Stomach (tissue), 9 donors: Measurements from ENCODE around the gene RREB1. TPM values are rescaled to one million over a fixed set of nuclear protein-coding genes. Genes with fewer than 3 reads are reported as not detected.

ENCODE experiments used
- DNase-seq, 2 donors: peaks; one replicate each; pipeline versions ENCODE4 v3.0.0 to v3.0.0-alpha.2; 2013 to 2019
- H3K27ac ChIP-seq, 5 donors: fragments of 200-600 bp in 4 of 5; sonication (generic) in 4 of 5; one replicate each; pipeline ENCODE4 v1.5.1; 2013 to 2019; ENCODE audit warnings: mild to moderate bottlenecking in 1 of 5, moderate library complexity in 1 of 5
- H3K27me3 ChIP-seq, 3 donors: fragments of 200-600 bp; sonication (generic); one replicate each; pipeline ENCODE4 v1.5.1; 2017 to 2019; ENCODE audit warnings: mixed run types in 1 of 3
- H3K36me3 ChIP-seq, 4 donors: fragments of 200-600 bp; sonication (generic); 1 replicate in 3 of 4; 2 replicates in 1 of 4; pipeline ENCODE4 v1.5.1; 2016 to 2019
- H3K4me1 ChIP-seq, 4 donors: fragments of 200-600 bp; sonication (generic); one replicate each; pipeline ENCODE4 v1.5.1; 2016 to 2019
- H3K4me3 ChIP-seq, 4 donors: fragments of 200-600 bp; sonication (generic) in 3 of 4; one replicate each; pipeline ENCODE4 v1.5.1; 2016 to 2019; ENCODE audit warnings: mild to moderate bottlenecking in 1 of 4
- H3K9me3 ChIP-seq, 4 donors: fragments of 200-600 bp; sonication (generic); one replicate each; pipeline ENCODE4 v1.5.1; 2016 to 2019
- CTCF ChIP-seq, 7 experiments: fragments of 450-650 bp in 4 of 7; fragments of 200-600 bp in 3 of 7; sonication (generic) in 3 of 7; IDR thresholded peaks; one replicate each; pipeline ENCODE4 v1.5.1; 2016 to 2019; ENCODE audit warnings: antibody characterized with exemption in 7 of 7, control low read depth in 2 of 7, mild to moderate bottlenecking in 1 of 7
- EP300 ChIP-seq: sonication (generic); formaldehyde crosslinking; IDR thresholded peaks from one replicate; pipeline ENCODE4 v1.6.1; 2017; ENCODE audit warnings: antibody characterized with exemption
- POLR2A ChIP-seq, 4 donors: fragments of 450-650 bp; IDR thresholded peaks; one replicate each; pipeline ENCODE4 v1.6.1; 2016; ENCODE audit warnings: antibody characterized with exemption in 4 of 4, control low read depth in 2 of 4, mild to moderate bottlenecking in 1 of 4, moderate library complexity in 1 of 4
- POLR2AphosphoS5 ChIP-seq, 3 donors: sonication (generic); formaldehyde crosslinking; IDR thresholded peaks; one replicate each; pipeline ENCODE4 v1.6.1; 2016; ENCODE audit warnings: antibody characterized with exemption in 3 of 3
- WGBS, 5 donors: extraction: QIAGEN DNeasy Blood & Tissue Kit in 3 of 5; methylation state at CpG; one replicate each; pipeline versions ENCODE4 v1.1.5 to v1.1.7; 2013 to 2018; 5-methylcytosine and 5-hydroxymethylcytosine counted together
- intact Hi-C: fragments of 100-400 bp; cut with DNase I; formaldehyde crosslinking; loops from one replicate; pipeline ENCODE4 v1.15.1; 2023; ENCODE audit warnings: low total_unique reads
- polyA plus RNA-seq, 3 donors: library from polyadenylated mRNA; stranded (reverse); fragments of 200-250 nt; gene quantifications; one replicate each; pipeline ENCODE4 v1.2.3, GENCODE V29; 2013
- total RNA-seq, 5 donors: library from RNA; depleted of rRNA; stranded (reverse); fragments of >200 nt; gene quantifications; one replicate each; pipeline versions ENCODE4 v1.1.0 to v1.2.3, GENCODE V29; 2014 to 2016
- donor health status: healthy with polysubstance abuse.
- donor health status: Bipolar disorder and iron deficiency.
- donor health status: healthy.

Gene RREB1
- total and polyA plus RNA-seq, 8 donors = 4.0 to 125 (median 45.3) TPM

GRCh38 chr6:7176208-7176607 is 68.4 kb downstream of the RREB1 start:
- 78 to 91% (median 87%) methylated on average over 5 of the region's 5 CpGs for WGBS, 5 donors
- intact Hi-C loops = no loop called here

DNA sequence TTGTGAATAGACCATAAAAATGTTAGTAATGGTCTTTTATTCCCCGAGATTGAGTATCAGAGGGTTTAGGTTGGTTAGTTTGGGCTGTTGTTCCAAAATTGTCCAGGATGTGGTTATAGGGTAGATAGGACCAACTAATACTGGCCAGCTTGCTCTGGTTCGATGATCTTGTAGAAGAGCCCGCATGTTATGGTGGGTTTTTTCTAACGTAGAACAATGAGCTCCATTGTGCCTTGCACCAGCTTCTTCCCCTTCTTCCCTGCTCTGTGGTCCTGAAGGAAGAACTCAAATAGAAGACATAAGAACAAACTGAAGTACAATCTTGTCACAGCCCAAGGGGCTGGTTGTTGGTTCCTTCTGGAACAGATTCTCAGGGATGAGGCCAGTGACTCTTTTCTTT is 70.5 kb downstream of the RREB1 start:
- H3K36me3 ChIP-seq = peaks cover 14 to 62% (median 60%) of the 10 kb centered on the region in 4 donors

More at GRCh38 chr6:7176208-7176607, 68.4 kb downstream of the RREB1 start:
- peaks cover 15 to 58% (median 37%) of the 10 kb centered on the region in 4 donors for H3K4me1 ChIP-seq
- no peaks in the 10 kb centered on the region for H3K27me3 ChIP-seq
- no peak for DNase-seq
- H3K27ac ChIP-seq = peak overlapping the region in 1 of 5 donors; percentile 63
- TF ChIP-seq POLR2AphosphoS5 (IDR thresholded peaks at IDR 0.05) (no peak), EP300 (no peak), CTCF (IDR thresholded peaks at IDR 0.05) (no peak), POLR2A (IDR thresholded peaks at IDR 0.05) (no peak)
- H3K9me3 ChIP-seq = no peaks in the 10 kb centered on the region
- peaks cover under 1 to 44% (median 40%) of the 10 kb centered on the region in 4 donors for H3K36me3 ChIP-seq
- no peak overlapping the region for H3K4me3 ChIP-seq

GRCh38 chr6:7180751-7181150 is 73.0 kb downstream of the RREB1 start:
- no peaks in the 10 kb centered on the region for H3K27me3 ChIP-seq
- 90 to 94% (median 93%) methylated on average over 4 of the region's 4 CpGs for WGBS, 5 donors
- no peak overlapping the region for H3K27ac ChIP-seq
- DNase-seq = no peak
- H3K4me3 ChIP-seq = no peak overlapping the region
- H3K9me3 ChIP-seq = no peaks in the 10 kb centered on the region
- peaks cover 0 to 33% (median 19%) of the 10 kb centered on the region in 4 donors for H3K4me1 ChIP-seq
- intact Hi-C loops = no loop called here
- TF ChIP-seq CTCF (IDR thresholded peaks at IDR 0.05) = no peak
- TF ChIP-seq EP300 = no peak
- peaks cover 14 to 86% (median 84%) of the 10 kb centered on the region in 4 donors for H3K36me3 ChIP-seq

More for the DNA sequence above, 70.5 kb downstream of the RREB1 start:
- Histone ChIP-seq H3K9me3 (no peaks in the 10 kb centered on the region), H3K4me3 (no peak overlapping the region), H3K27ac (no peak overlapping the region), H3K4me1 (peaks cover 0 to 41% (median 27%) of the 10 kb centered on the region in 4 donors), H3K27me3 (no peaks in the 10 kb centered on the region)
- WGBS, 5 donors = 84 to 97% (median 91%) methylated on average over 4 of the region's 4 CpGs
- no peak for DNase-seq
- TF ChIP-seq POLR2AphosphoS5 (IDR thresholded peaks at IDR 0.05) (no peak), POLR2A (IDR thresholded peaks at IDR 0.05) (no peak), CTCF (IDR thresholded peaks at IDR 0.05) (no peak), EP300 (no peak)
- intact Hi-C loops = no loop called here

DNA sequence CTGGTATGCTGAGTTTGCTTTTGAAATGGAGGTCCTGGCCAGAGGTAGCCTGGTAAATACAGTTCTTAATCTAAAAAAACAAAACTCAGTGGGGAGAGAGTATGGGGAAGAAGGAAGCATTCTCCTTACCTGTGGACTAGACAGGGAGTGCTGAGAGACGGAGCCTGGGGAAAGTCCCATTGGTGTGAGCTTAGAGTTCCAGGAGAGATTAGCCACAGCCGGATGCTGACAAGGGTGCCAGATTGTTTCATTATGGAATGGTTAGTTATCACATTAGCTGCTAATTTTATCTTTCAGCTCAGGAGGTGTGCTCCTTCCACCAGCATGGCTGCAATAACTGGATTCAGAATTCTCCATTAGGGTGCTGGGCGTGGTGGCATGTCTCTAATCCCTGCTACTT is 75.9 kb downstream of the RREB1 start:
- intact Hi-C loops = no loop called here
- Histone ChIP-seq H3K4me3 (no peak overlapping the region), H3K27me3 (no peaks in the 10 kb centered on the region), H3K36me3 (peaks cover 23 to 98% (median 91%) of the 10 kb centered on the region in 4 donors), H3K9me3 (no peaks in the 10 kb centered on the region), H3K4me1 (peaks cover 0 to 28% (median 13%) of the 10 kb centered on the region in 4 donors), H3K27ac (peak overlapping the region in 4 of 5 donors; percentile 11 to 77 (median 66))
- peak in 1 of 2 donors; percentile 76 for DNase-seq
- TF ChIP-seq CTCF (IDR thresholded peaks at IDR 0.05) (no peak), POLR2AphosphoS5 (IDR thresholded peaks at IDR 0.05) (peak in 2 of 3 donors; percentile 50 to 53)
- WGBS, 5 donors = 22 to 76% (median 44%) methylated on average over 3 of the region's 3 CpGs
